Measurements from ENCODE around the gene SETMAR.

GRCh38 chr3:4332991-4333390 lies 29.8 kb downstream of the SETMAR start:
- TF ChIP-seq POLR2A (IDR thresholded peaks at IDR 0.05; ENCODE audit: extremely low read depth, insufficient read length) (no peak), CTCF (IDR thresholded peaks at IDR 0.05; ENCODE audit: low read depth, low read length) (no peak), MAX (IDR thresholded peaks at IDR 0.05; ENCODE audit: low read depth, low read length) (no peak)
